HG03095 (cell line): ENCODE results near the gene CHMP3.

Experiments
- ATAC-seq: cut with Tn5 transposase; IDR thresholded peaks from one replicate; pipeline ENCODE4 v1.9.1; 2021; ENCODE audit warnings: moderate library complexity; ENCODE audit not compliant: unreplicated experiment

CHMP3 gene

GRCh38 chr2:86476092-86476491, 87.2 kb downstream of the CHMP3 start:
- no peak for ATAC-seq

GRCh38 chr2:86471637-86472036, 91.6 kb downstream of the CHMP3 start:
- ATAC-seq = no peak

GRCh38 chr2:86470890-86471289, 92.4 kb downstream of the CHMP3 start:
- ATAC-seq = no peak

- no peak for ATAC-seq
Observed at GRCh38 chr2:86468162-86469033, 94.8 kb downstream of the CHMP3 start.

- no peak for ATAC-seq
Observed at GRCh38 chr2:86466306-86466705, 96.9 kb downstream of the CHMP3 start.

- no peak for ATAC-seq
Observed at GRCh38 chr2:86464652-86465051, 98.6 kb downstream of the CHMP3 start.

- ATAC-seq = no peak
Observed at GRCh38 chr2:86461042-86461743, 102.0 kb downstream of the CHMP3 start.

GRCh38 chr2:86455181-86455580, 108.1 kb downstream of the CHMP3 start:
- ATAC-seq = no peak

- no peak for ATAC-seq
Observed at GRCh38 chr2:86454238-86454637, 109.0 kb downstream of the CHMP3 start.

GRCh38 chr2:86453836-86454235, 109.4 kb downstream of the CHMP3 start:
- ATAC-seq = no peak
